NCI-H524 (cell line): Measurements from ENCODE around the gene ARHGEF7.

ENCODE experiments used
- DNase-seq, 2 experiments: peaks; one replicate each; lab custom pipeline; 2025; lab: John Stamatoyannopoulos, UW

Gene ARHGEF7

DNA sequence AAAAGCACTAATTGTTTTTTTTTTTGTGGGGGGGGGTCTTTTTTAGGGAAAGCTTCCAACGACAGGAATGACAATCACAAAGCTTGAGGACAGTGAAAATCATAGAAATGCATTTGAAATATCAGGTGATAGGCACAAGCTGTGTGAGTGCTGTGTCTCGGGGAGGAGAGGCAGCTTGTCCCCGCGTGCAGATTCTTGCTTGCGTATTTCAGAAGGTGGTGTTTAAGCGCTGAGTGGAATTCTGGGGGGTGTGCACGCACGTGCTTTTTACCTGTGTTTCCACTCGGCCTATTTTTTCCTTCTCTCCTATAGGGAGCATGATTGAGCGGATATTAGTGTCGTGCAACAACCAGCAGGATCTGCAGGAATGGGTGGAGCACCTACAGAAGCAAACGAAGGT, 165.1 kb downstream of the ARHGEF7 start:
- DNase-seq, result no peak

GRCh38 chr13:111280681-111281585, 165.8 kb downstream of the ARHGEF7 start:
- DNase-seq, result no peak

GRCh38 chr13:111281751-111282311, 166.7 kb downstream of the ARHGEF7 start:
- DNase-seq, result no peak

DNA sequence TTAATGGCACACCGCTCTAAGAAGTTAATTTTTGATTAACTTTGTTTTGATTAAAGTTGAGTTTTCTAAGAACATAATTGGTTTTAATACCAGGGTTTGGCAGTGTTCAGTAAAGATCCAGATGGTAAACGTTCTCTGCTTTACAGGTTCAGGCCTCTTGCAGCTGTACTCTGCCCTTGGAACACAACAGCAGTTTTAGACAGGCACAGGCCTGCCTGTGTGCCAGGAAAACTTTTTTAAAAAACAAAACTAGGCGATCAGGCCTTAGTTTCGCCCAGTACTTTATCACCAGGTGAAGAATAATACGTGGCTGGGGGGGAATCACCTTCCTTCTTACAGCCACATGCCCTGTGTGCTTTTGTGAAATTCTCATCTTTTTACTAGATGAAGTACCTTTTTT, 167.3 kb downstream of the ARHGEF7 start:
- DNase-seq, result no peak

DNA sequence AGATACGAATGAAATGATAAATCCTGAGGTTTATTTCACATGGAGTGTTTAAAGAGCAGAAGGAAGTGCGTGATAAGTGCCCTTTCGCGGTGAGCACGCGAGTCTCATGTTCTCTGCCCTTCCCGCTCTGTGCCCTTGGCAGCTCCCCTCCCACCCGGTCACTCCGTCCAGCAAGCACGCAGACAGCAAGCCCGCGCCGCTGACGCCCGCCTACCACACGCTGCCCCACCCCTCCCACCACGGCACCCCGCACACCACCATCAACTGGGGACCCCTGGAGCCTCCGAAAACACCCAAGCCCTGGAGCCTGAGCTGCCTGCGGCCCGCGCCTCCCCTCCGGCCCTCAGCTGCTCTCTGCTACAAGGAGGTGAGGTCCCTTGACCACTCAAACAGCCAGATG, 167.9 kb downstream of the ARHGEF7 start:
- DNase-seq, result no peak

DNA sequence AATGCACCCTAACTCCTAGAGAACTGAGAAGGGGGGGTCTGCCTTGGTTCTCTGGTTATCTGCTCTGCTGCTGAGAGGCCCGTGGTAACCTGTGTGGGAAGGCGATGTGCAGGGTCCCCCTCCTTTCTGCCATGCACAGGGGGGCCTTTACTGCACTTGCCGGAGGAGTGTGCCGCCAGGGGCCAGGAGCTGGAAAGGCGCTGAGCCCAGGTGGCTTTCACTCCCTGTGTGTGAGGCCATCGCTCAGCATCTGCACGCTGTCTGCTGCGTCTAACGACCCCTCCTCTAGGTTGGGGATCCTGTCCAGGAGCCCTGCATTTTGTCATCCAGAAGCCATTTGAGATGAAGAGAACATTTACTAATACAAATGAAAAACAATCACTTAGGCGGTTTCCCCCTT, 168.3 kb downstream of the ARHGEF7 start:
- DNase-seq, result no peak

DNA sequence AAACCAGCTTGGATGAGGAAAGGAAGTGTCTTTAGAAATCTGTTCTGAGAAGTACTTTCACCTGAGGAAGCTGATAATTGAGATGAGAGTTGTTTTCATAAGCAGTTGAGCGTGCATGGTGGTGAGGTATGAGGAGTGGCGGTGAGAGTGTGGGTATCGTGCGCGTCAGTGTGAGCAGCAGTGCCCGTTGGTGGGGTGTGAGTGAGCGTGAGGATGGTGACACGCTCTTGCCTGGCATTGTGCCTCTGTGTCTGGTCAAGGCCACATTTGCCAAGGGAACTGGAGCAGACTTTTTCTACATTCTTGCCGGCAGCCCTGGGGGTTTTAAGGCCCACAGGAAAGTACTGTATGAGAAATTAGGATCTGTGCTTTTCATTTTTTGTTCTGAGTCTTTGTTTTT, 168.9 kb downstream of the ARHGEF7 start:
- no peak for DNase-seq

DNA sequence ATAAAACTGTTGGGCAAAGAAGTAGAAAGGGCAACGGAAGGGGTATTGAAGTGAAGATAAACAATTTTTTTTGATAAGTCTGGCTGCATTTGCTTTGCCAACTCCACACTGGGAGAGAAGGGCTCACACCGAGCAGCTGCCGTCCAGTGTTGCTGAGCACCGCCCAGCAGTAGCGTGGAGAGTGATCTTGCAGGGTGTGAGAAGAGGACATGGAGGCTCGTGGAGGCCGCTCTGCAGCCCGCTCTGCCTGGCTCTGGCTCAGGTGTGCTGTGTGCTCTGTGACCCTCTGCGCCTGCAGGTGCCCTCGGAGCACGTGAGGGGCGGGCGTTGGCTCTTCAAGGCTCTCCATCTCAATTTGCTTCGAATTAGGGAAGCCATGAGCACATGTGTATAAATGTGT, 169.5 kb downstream of the ARHGEF7 start:
- no peak for DNase-seq

GRCh38 chr13:111286162-111286561, 171.1 kb downstream of the ARHGEF7 start:
- no peak for DNase-seq

DNA sequence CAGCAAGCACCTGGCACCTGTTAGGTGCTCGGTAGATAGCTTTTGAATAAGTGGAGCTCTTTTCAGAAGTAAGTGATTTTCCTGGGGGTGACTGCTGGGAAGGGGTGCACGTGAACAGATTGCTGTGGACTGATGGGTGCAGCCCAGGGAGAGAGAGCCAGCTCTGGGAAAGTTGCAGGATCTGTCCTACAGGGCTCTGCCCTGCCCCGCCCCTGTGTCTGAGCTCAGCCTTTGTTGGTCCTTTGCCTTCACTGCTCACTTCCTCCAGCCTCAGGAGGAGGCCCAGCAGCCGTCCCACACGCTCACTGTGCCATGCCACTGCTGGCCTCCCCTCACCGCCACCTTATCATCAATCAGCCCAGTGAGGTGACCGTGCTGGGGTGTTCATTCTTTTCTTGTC, 171.6 kb downstream of the ARHGEF7 start:
- no peak for DNase-seq

- no peak for DNase-seq
Observed at GRCh38 chr13:111287201-111287600, 172.1 kb downstream of the ARHGEF7 start.

DNA sequence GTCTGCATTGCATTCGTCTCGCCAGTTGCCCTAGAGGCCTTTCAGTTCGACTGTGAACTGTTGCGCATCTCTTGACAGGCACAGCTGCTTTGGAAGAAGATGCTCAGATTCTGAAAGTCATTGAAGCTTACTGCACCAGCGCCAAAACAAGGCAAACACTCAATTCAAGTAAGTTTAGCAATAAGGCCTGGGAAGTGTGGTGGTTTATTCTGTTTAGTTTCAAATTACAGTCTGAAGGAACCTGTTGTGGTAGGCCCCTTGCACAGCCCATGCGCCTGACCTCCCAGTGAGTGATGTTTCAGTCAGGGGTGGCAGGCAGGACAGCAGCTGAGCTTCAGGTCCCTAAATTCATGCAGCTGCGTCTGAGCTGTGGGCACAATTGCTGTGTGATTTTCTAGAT, 173.2 kb downstream of the ARHGEF7 start:
- DNase-seq, result no peak

- no peak for DNase-seq
Observed at GRCh38 chr13:111289251-111289650, 174.1 kb downstream of the ARHGEF7 start.

DNA sequence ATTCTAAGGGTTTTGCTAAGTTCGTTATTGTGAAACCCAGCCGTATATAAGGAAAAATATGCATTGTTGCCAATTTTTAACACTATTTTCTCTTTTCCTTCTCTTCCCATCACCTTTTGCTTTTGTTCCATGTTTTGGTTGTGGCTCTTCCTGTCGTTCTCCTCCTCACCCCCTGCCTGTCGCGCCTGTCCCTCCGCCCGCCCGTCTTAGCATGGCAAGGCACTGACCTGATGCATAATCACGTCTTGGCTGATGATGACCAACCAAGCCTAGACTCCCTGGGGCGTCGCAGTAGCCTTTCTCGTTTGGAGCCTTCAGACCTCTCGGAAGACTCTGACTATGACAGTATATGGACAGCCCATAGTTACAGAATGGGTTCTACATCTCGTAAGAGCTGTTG, 176.8 kb downstream of the ARHGEF7 start:
- DNase-seq, result no peak

DNA sequence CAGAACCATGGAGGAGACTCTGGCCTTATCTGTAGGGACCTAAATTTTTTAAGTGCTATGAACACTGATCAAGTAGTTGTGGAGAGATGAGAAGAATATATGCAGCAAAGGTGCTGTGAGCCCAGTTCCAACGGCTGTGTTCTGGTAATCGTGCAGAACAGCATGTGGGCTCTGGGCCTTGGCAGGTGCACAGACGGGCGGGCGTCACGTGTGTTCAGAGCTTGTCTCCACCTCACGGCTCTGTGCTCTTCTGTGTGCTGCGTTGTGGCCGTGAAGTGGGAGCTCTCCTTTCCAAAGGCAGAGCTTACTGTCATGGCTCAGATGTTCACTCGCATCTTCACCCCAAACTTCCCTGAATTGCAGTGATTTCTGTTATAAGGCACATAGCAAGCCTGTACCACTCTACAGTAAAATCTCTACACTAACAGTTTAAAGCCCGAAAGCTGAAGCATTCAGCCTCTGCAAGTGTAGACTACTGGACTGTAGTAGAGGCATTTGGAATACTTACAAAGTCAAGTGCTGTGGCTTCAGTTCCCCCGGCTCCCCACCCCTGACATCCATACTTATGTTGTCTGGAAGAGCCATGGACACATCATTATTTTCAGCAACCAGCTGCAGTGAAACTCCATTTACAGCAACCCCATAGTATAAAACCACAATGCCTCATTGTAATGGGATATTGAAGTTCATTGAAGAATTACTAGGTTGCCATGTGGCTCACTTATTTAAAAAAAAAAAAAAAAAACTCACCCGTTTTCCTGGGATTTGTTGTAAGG, 177.8 kb downstream of the ARHGEF7 start:
- no peak for DNase-seq

DNA sequence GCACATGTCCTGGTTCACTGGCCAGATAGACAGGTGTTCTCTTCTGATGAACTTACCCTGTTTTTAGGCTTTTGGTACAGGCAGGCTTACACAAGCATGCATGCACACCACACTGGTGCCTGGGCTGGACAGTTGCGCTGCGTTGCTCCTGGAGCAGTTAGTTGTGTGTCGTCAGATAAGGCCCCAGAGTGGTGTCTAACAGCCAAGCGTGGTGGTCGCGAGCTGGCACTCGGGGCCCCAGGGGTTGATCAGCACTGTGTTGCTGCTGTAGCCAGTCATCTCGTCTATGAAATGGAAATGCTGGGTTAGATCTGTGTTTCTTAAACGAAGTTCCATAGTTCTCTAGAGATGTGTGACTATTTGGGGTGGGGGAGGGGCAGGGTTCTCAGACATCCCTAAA, 180.8 kb downstream of the ARHGEF7 start:
- DNase-seq, result no peak

DNA sequence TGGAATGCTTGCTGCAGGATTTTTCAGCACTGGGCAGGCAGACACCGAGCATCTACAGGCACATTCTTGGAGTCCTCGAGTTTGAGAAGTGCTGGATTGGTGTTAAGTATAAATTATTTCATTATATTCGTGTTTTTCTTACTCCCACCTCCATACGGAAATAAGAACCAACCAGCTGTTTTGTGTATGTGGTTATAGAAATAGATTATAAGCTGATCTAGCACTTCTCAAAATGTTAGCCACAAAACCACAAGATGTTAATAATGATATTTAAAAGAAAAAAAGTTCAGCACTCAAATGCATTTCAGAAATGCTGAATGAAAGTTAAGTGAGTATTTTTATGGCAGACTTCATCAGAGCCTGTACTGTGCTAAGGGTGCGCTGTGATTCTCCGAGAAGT, 181.3 kb downstream of the ARHGEF7 start:
- DNase-seq, result no peak

DNA sequence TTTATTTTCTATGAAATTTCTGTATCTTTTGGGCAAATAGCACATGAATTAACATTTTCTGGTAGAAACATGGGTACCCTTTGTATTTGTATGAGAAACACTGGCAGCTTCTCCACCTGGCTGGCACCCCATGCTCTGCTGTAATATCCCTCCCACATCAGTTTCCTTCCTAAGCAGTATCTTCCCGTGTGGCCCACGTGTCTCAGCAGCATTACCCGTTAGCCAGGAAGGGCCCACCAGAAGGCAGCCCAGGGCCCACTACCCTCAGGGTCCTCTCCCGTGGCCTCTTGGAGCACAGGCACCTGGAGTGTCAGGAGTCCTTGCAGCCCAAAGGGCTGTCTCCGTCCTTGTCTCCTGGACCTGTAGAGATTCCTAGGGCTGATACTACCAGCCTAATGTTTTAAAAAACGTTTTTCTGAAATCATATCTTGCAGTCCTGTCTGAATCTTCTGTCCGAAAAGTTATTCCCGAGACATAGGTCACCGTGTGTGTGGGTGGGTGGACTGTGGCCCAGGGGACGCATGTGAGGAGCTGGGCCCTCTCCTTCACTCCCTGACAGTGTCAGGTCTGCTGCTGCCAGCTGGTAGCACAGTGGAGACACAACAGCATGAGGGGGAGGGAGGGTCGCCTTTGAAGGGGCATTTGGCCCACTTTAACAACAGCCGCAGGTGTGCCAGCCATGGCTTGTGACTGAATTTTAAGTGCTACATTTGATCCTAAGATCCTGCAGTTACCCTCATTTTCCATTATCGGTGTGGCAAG, 183.3 kb downstream of the ARHGEF7 start:
- no peak for DNase-seq

DNA sequence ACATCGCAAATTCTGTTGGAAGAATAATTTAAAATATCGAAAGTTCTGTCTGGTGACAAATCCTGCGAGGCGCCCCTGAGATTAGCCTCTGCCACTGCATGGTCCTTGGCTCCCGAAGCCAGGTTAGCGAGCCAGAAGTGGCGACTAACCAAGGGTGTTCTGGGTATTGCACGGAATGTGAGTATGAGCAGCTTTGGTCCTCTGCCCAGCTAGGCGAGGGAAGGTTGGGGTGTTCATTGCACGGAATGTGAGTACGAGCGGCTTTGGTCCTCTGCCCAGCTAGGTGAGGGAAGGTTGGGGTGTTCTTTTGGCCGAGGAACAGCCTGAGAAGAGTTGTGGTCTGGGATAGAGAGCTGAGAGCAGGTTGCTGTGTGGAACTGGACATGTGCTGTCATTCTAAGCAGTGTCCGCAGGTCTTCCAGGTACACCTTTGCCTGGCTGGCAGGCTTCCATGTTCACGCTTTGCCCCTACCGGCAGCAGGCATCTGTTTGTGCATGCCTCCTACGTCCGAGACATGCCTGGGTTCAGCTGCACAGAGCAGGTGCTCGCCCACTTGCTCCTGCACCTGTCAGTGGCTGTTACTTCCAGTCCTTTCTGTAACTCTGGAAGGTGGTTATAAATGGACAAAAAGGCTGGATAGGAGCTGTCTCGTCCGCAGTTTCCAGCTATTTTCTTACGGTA, 187.1 kb downstream of the ARHGEF7 start:
- no peak for DNase-seq

- DNase-seq, result no peak
Observed at GRCh38 chr13:111303559-111303958, 188.4 kb downstream of the ARHGEF7 start.

GRCh38 chr13:111304041-111304544, 189.0 kb downstream of the ARHGEF7 start:
- no peak for DNase-seq
